Measurements from ENCODE around the gene PLXNA3. TPM values are rescaled to one million over a fixed set of nuclear protein-coding genes. Genes with fewer than 3 reads are reported as not detected.

Gene PLXNA3
- polyA plus RNA-seq, 1 experiment: 36.0 TPM

DNA sequence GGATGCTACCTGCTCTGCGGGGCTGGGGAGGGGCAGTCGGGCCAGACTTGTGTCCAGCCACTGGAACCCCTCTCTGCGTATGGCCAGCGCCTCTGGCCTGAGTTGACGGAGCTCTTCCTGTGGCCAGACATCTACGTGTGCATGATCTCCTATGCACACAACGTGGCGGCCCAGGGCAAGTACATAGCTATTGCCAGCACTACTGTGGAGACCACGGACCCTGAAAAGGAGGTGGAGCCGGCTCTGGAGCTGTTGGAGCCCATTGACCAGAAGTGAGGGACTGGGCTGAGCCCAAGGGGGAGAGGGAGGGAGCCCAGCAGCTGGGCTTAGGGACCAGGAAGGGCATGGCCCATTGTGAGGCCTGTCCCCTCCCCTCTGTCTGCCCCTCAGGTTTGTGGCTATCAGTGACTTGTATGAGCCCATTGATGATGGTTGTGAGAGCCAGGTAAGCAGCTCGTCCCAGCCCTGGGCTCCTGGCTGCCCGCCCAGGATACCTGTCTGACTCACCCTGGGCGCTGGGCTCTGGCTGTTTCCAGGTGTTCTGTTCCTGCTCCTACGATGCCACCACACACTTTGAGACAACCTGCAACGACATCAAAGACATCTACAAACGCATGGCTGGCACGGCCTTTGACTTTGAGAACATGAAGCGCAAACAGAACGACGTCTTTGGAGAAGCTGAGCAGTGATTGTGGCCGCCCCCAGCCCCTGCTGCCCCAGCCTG is 15.9 kb upstream of the PLXNA3 start:
- CTCF ChIA-PET: interaction anchor here (1.1 kb wide), 1 partner anchor 43 kb away, joined by 4 read pairs; the partner anchor contains the start of gene RPL10
- Histone ChIP-seq H3K4me3 (ENCODE audit: low read depth, low read length) (no peak overlapping the region), H3K36me3 (ENCODE audit: control insufficient read depth, insufficient read depth, low read length) (peaks cover 13% of the 10 kb centered on the region), H3K27me3 (ENCODE audit: control insufficient read depth, insufficient read depth, low read length) (no peaks in the 10 kb centered on the region)
- TF ChIP-seq, protein P1, sequence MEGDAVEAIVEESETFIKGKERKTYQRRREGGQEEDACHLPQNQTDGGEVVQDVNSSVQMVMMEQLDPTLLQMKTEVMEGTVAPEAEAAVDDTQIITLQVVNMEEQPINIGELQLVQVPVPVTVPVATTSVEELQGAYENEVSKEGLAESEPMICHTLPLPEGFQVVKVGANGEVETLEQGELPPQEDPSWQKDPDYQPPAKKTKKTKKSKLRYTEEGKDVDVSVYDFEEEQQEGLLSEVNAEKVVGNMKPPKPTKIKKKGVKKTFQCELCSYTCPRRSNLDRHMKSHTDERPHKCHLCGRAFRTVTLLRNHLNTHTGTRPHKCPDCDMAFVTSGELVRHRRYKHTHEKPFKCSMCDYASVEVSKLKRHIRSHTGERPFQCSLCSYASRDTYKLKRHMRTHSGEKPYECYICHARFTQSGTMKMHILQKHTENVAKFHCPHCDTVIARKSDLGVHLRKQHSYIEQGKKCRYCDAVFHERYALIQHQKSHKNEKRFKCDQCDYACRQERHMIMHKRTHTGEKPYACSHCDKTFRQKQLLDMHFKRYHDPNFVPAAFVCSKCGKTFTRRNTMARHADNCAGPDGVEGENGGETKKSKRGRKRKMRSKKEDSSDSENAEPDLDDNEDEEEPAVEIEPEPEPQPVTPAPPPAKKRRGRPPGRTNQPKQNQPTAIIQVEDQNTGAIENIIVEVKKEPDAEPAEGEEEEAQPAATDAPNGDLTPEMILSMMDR (IDR thresholded peaks at IDR 0.05; ENCODE audit: insufficient read depth, low read depth, low read length): no peak
- no peak for DNase-seq (ENCODE audit: low read depth)
- POLR2A ChIA-PET: no interaction called here

DNA sequence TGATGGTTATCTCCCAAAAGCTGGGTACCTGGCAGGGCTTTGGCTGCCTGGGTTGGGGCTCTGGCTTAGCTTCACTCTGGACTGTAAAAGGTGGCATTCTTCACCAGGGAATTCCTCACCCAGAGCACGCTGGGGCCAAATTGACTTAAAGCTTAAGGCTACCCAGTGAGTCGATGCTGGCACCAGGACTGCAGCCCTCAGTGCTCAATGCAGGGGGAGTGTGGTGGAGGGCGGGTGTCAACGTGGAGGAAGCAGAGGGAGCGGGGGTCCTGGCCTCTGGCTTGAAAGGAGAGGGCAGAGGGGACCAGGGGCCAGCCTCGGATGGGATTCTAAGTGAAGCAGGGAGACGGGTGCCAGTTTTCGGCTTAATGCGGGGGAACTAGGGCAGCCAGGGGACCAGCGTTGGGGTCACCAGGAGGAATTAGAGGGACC is 14.6 kb upstream of the PLXNA3 start:
- Histone ChIP-seq H3K4me3 (ENCODE audit: low read depth, low read length) (peak overlapping the region; percentile 26), H3K27me3 (ENCODE audit: control insufficient read depth, insufficient read depth, low read length) (no peaks in the 10 kb centered on the region), H3K36me3 (ENCODE audit: control insufficient read depth, insufficient read depth, low read length) (peaks cover 13% of the 10 kb centered on the region)
- no peak for DNase-seq (ENCODE audit: low read depth)
- TF ChIP-seq, protein P1 (IDR thresholded peaks at IDR 0.05; ENCODE audit: insufficient read depth, low read depth, low read length): no peak
- CTCF ChIA-PET: no interaction called here
- POLR2A ChIA-PET: no interaction called here

DNA sequence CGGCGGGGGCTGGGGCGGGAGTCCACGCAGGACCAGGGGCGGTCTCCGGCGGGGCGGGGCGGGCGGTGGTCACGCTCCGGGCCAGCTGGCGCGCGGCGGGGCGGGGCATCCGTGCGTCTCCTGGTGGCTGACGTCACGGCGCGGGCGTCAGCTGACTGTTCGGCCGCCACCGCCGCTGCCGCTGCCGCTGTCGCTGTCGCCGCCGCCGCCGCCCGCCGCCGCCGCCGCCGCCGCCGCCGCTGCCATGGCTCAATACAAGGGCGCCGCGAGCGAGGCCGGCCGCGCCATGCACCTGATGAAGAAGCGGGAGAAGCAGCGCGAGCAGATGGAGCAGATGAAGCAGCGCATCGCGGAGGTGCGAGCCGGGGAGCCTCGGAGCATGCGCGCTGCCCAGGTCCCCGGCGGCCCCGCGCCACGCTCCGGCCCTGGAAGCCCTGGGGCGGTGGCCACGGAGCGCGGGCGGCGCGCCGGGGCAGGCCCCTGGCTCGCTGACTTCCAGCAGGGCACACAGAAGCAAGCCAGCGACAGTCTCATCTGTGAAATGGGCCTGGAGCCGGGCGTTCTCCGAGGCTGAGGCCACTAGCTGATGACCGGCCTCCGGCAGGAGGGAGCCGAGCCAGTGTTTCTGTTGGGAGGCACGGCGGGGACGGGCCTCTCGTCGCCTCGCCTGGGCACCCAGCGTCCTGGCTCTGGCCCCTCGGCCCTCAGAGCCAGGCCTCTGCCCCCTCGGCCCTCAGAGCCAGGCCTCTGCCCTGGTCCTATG is 13.9 kb upstream of the PLXNA3 start, which contains the start of gene FAM50A:
Gene FAM50A, plus strand, starts transcription at position 150 of the 763 bp plus-strand sequence. Its CDS starts 95 bp downstream, at position 245.
- ChIA-PET CTCF (interaction anchor here (1.7 kb wide), 1 partner anchor 46 kb away, joined by 3 read pairs; the partner anchor contains the start of gene SLC10A3), POLR2A (interaction anchor here (0.6 kb wide), 1 partner anchor 32 kb away, joined by 3 read pairs; no protein-coding TSS in a partner anchor)
- TF ChIP-seq, protein P1 (IDR thresholded peaks at IDR 0.05; ENCODE audit: insufficient read depth, low read depth, low read length): no peak
- no peaks in the 10 kb centered on the region for H3K27me3 ChIP-seq (ENCODE audit: control insufficient read depth, insufficient read depth, low read length)
- no peak for DNase-seq (ENCODE audit: low read depth)
- H3K4me3 ChIP-seq (ENCODE audit: low read depth, low read length): peak within 1 kb of the TSS; percentile 63
- H3K36me3 ChIP-seq (ENCODE audit: control insufficient read depth, insufficient read depth, low read length): peaks cover 19% of the 10 kb centered on the region

DNA sequence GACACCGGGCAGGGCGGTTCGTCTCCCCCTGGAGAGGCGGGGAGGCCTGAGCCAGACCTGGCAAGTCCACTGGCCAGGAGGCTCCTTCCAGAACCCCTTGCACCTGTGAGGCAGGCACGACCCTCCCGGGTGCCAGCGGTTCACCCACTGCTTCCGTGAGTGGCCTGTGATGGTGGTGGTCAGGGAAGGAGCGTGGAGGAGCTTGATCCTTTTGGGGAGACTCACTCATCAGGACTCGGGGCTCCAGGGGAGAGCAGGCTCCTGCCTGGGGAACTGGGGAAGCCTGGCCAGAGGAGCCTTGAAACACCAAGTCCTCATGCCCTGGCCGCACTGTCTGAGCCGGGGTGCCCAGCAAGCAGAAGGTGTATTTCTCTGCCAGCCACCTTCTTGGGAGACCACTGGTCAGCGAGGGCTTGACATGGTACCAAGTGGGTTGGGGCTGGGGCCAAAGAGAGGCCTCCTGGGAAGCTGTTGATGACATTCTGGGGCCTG is 13.3 kb upstream of the PLXNA3 start:
- Histone ChIP-seq H3K27me3 (ENCODE audit: control insufficient read depth, insufficient read depth, low read length) (no peaks in the 10 kb centered on the region), H3K4me3 (ENCODE audit: low read depth, low read length) (peak overlapping the region; percentile 63), H3K36me3 (ENCODE audit: control insufficient read depth, insufficient read depth, low read length) (peaks cover 18% of the 10 kb centered on the region)
- TF ChIP-seq, protein P1 (IDR thresholded peaks at IDR 0.05; ENCODE audit: insufficient read depth, low read depth, low read length): no peak
- ChIA-PET POLR2A (interaction anchor here (0.6 kb wide), 1 partner anchor 33 kb away, joined by 3 read pairs; no protein-coding TSS in a partner anchor), CTCF (interaction anchor here (1.7 kb wide), 1 partner anchor 45 kb away, joined by 3 read pairs; the partner anchor contains the start of gene SLC10A3)
- DNase-seq (ENCODE audit: low read depth): no peak

DNA sequence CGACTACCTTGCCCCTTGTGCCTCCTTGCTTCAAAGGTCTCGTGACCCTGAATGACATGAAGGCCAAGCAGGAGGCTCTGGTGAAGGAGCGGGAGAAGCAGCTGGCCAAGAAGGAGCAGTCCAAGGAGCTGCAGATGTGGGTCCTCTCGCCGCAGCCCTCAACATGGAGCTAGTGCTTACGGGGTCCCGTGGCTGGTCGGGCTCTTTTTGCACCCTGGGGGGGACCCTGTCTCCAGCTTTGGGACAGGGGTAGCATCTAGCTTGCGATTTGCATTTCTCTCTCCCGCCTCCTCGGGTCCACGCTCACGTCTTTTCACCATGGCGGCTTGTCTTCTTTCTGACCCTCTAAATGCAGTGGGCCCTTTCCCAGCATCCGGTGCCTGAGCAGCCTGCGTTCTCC is 12.3 kb upstream of the PLXNA3 start:
- ChIA-PET CTCF (interaction anchor here (1.7 kb wide), 1 partner anchor 44 kb away, joined by 3 read pairs; the partner anchor contains the start of gene SLC10A3), POLR2A (no interaction called here)
- Histone ChIP-seq H3K36me3 (ENCODE audit: control insufficient read depth, insufficient read depth, low read length) (peaks cover 23% of the 10 kb centered on the region), H3K4me3 (ENCODE audit: low read depth, low read length) (no peak overlapping the region), H3K27me3 (ENCODE audit: control insufficient read depth, insufficient read depth, low read length) (no peaks in the 10 kb centered on the region)
- TF ChIP-seq, protein P1 (IDR thresholded peaks at IDR 0.05; ENCODE audit: insufficient read depth, low read depth, low read length): no peak
- DNase-seq (ENCODE audit: low read depth): no peak
